Caki2 (cell line): Measurements from ENCODE around the gene HSDL1. TPM values are rescaled to one million over a fixed set of nuclear protein-coding genes. Genes with fewer than 3 reads are reported as not detected.

ENCODE experiments used
- DNase-seq: peaks from one replicate; pipeline ENCODE4 v3.0.0-alpha.2; 2015; ENCODE audit warnings: low read depth
- in situ Hi-C: cut with HindIII; loops from 2 replicates; pipeline ENCODE4 v1.10.0; 2016; ENCODE audit warnings: low sequenced_read_pairs, low pct_unique_long_range_greater_than_20kb, mixed read lengths
- total RNA-seq: library from RNA; depleted of rRNA; stranded (reverse); fragments of >200 nt; shearing (Covaris generic); gene quantifications from 2 replicates; pipeline ENCODE4 v1.2.3, GENCODE V29; 2014; ENCODE audit warnings: low replicate concordance

HSDL1 gene
- total RNA-seq, 1 experiment from 2014 or later: 31.8 TPM

DNA sequence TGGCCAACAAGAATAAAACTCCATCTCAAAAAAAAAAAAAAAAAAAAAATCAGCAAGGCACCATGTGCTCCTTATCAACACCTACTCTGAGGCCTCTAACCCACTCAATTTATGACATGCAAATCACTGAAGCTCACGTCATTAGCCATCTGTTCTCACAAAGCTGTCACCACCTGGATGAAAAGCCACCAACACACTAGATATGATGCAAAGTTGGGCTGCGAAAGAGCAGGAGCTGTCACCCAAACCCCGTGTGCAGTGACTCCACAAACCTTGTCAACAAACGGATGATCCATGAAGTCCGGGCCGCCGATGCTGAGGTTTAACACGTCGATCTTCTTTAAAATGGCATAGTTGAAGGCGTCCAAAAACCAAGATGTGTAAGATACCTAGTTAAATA lies 53.5 kb downstream of the HSDL1 start:
- in situ Hi-C loops: no loop called here
- DNase-seq: no peak

DNA sequence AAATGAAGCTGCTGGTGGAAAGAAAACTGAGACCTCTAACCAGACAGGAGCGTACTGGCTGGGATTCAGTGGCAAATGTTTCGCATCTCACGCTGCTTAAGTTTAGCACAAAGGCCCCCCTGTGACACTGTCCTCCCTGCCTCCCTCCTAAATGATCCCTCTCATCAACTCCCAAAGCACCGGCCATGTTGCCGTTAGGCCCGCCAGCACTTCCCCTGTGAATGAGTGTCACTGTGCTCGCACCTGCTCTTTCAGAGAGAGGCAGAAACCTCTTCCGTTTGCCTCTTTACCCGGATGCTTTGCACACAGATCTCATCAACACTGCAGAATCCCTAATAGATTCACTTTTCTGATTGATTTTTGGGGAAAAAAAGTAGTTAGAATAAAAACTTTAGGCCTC lies 54.8 kb downstream of the HSDL1 start:
- no peak for DNase-seq
- in situ Hi-C loops: no loop called here

DNA sequence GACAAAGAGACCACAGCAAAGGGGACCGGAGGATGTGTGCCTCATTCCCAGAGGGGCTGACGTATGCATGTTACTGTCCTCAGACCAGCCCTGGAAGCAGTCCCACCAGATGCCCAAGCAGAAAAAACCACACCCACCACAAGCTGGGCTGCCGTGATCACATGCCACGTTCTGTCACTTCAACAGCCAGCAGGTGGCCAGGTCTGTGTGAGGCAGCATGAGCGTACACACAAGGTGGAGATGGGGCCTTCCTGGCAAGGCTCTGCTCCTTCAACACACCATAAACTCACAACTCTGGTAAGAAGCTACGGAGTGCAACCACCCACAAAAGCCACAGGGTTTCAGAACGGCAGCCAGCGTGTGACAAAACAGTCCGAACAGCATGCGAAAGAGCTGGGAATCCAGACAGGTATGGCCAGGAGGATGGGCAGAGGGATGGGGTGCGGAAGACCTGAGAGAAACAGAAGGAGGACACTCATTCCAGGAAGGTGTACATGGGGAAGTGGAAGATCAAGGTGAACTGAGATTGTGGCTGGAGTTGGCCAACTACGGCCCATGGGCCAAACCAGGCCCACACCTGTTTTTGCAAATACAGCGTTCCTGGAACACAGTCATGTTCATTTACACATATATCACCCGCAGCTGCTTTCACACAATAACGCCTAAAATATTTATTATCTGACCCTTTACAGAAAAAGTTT lies 56.1 kb downstream of the HSDL1 start:
- in situ Hi-C loops: no loop called here
- DNase-seq: no peak

DNA sequence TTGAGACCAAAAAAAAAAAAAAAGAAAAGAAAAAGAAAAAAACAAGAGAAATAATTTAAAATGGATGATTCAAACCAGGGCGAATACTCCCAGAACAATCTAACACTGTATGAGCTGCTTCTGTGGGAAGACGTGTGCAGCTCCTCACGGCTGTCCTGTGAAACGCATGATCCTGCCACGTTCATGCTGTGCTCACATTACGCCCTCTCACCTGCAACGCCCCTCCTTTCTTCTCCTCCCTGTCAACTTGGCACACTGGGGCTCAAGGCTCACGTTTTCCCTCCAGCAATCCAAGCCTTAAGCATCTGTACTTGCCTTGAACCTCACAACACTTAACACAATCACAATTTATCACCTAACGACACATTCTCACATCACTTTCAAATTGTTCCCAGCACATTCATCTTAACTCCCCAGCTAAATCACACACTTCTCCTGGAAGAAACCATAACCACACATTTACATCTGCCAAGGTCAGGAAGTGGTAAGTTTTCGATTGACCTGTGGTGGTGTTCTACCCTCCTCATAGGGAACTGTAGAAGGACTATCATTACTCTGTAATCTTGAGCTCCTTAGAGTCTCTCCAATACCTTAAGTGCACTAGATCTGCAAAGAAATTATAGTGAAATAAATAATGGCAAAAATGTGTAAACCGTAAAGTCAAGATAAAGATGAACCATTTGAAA lies 57.4 kb downstream of the HSDL1 start:
- no peak for DNase-seq
- in situ Hi-C loops: no loop called here

DNA sequence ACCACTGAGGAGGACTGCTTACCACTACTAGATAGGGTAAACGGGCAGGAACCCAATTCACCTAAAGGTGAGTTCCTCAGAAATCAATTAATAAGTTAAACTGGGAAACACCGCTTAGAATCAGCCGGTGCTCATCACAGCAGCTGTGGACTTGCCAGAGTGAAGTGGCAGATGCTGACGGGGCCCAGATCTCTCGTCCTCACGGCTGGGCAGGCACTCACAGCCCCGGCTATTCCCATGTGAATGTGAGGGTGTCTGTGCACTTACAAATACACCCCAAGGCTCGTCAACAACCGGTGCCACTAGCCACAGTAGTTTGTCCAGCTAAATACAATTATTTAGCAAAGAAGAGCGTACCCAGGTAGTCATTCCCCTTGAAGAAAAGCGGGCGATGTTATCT lies 58.0 kb downstream of the HSDL1 start:
- in situ Hi-C loops: no loop called here

DNA sequence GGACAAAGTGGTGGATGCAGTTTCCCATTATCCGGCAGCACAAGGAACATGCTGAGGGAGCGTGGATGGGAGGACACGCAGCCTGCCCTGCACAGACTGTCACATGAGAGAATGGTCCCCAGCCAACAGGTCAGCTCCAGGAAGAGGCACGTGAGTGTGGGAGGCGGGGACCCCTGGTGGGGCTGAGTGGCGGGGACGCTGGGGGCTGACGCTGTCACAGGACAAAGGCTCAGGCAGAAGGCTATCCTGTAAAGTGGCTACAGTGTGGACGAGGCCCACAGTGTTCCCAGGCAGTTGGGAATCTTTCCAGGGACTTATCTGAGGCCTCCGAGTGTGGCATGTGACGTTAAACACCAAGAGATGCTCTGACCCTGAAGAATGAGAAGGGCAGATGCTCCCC lies 58.6 kb downstream of the HSDL1 start:
- no peak for DNase-seq
- in situ Hi-C loops: no loop called here

More for the DNA sequence above, 58.0 kb downstream of the HSDL1 start:
- no peak for DNase-seq

DNA sequence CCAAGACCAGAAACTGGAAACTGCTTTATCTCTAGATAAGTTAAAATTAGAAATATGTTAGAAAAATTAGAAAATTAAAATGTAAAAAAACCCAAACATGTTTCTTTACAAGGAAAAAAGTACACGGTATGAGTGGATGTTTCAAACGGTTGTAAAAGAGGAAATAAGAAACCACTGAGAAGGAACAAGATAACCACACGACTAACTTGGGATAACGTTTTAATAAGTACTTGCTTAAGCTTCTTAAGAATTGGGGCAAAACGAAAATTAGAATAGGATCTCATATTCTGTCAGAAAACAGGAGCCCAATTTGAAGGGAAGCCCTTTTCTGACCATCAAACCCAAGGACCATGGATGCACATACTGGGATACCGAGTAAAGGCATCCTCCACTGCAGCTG lies 59.2 kb downstream of the HSDL1 start:
- DNase-seq: no peak
- in situ Hi-C loops: no loop called here

DNA sequence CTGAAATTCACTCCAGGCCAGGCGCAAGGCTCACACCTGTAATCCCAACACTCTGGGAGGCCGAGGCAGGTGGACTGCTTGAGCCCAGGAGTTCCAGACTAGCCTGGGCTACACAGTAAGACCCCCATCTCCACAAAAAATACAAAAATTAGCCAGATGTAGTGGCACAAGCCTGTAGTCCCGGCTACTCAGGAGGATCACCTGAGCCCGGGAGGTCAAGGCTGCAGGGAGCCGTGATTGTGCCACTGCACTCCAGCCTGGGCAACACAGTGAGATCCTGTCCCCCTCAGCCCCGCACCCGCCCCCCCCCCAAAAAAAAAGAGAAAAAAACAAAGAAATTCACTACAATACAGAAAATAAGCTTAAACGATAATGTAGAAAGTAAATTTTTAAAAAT lies 59.7 kb downstream of the HSDL1 start:
- in situ Hi-C loops: no loop called here
- DNase-seq: no peak

DNA sequence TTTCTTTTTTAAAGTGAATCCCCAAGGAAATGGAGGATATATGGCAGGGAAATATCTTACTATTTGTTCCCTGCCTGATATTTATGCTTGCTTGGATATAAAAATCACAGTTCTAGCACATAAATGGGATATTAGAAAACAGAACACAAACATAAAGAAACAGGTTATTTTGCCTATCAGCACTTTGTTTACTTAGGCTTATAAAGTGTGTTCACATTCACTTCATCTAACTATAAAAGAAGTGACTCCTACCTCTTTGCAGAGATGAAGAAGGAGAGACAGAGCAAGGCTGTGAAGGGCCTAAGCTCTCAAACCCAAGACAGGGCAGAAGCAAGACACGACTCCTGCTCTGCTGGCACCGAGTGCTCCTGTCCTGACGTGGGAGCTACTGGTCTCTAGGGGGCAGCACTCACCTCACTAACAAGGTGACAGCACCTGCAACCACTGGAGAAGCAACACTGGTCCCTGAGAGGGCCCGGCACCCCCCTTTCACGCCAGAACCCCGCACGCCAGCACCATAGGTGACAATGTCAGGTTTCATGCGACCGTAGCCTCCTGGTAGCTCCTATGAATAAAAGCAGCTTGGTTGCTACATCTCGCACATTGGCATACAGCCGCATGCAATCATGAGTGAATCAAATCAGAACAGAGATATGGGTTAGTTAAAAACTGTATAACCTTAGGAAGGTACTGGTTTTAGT lies 60.3 kb downstream of the HSDL1 start:
- DNase-seq: peak; percentile 47

DNA sequence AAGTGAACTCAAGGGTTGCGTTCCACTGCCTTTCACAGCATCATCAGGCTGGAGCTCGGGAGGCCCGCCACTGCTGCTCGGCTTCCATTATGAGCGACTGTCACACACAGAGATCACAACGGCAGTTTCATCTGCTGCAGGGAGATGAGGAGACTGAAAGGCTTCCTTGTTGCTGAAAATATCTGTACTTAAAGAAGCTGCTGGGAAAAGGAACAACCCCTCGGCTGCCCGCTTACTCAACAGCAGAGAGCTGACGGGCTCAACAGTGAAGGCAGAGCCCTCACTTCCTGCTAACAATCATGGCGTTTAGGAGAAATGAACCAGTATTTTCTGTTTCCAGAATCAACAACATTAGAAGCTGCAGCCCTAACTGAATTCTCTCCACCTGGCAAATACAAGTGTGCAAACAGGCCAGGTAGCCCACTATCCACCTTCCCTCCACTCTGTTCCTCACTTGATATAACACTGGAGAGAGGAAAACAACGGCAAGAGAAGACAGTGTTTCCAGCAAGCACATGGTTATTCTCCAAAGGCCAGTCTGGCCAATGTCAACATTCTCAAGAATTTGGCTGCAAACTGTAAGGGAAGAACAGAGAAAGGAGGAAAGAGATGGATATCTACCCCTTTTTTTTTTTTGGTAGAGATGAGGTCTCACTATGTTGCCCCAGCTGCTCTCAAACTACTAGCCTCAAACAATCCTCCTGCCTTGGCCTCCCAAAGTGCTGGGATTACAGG lies 62.0 kb downstream of the HSDL1 start:
- in situ Hi-C loops: no loop called here
- no peak for DNase-seq

More for the DNA sequence above, 60.3 kb downstream of the HSDL1 start:
- in situ Hi-C loops: no loop called here

DNA sequence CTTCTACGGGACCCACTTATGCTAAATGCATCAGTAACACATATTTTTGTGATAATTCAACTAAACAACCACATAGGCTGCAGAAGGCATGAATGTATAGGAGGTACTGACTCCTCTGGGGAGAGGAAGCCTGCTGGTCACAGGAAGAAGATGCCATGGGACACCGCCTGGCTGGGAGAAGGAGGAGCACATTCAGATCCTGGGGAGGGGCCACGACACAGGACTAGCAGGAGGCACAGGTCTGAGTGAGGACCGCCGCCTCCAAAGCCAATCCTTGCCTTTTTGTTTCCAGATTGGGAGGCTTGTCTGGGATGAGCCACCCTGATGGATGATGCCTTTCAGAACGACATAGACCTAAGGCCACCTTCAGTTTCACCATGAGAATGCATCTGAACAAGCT lies 62.9 kb downstream of the HSDL1 start:
- no peak for DNase-seq
- in situ Hi-C loops: no loop called here

DNA sequence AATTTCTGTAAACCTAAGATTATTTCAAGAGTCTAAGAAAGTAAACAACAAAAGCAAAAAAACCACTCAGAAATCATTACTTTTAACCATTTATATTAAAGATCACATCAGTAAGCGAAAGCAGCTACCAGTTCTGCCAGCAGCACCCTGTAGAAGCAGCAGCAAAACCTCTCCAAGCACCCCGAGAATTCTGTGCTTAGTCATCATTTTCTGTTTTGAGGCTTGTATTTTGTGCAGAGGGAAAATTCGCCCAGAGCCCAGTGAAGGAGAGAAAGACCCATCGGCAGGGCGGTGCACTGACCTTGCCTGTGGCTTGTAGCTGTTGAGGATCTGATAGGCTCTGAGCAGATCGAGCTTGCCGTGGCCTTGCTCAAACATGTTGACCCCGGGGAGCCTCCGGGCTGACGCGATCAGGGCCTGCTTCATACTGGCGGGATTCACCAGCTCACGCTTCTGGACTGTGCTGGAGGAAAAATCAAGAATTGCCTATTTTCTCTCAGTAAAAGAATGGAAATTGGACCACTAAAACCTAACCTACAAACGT lies 63.5 kb downstream of the HSDL1 start:
- DNase-seq: no peak
- in situ Hi-C loops: no loop called here

DNA sequence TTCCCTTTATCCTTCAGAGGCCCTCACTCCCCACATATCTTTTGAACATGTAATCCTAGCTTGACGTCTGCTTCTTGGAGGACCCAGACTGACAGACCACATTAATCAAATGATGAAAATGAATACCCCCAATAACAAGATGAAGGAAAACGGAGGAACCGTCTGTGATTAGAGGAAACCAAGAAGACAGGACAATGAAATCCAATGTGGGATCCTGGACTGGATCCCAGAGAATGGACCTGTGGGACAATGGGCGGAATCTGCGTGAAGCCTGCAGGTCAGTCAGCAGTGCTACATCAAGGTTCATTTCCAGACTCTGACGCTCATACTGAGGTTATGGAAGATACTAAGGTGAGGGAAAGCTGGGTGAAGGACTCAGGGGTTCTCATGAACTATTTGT lies 64.2 kb downstream of the HSDL1 start:
- in situ Hi-C loops: no loop called here
- DNase-seq: no peak

DNA sequence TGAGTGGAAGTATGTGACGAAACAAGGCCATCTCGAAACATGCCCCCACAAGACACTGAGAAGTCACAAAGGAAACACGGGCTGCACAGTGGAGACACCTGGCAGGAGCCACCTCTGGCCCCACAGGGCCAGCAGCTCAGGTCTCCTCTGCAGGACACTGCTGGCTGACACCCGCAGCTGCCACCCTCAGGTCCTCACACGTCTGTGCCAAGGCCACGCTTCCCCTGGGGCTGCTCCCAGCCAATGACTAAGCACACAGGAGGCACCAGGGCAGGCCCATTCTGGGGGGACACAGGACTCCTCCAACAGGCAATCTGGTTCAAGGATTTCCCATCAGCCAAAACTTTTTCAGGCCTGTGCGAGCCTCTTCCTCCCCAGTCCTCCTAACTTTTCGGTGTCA lies 64.6 kb downstream of the HSDL1 start:
- in situ Hi-C loops: no loop called here
- DNase-seq: no peak

DNA sequence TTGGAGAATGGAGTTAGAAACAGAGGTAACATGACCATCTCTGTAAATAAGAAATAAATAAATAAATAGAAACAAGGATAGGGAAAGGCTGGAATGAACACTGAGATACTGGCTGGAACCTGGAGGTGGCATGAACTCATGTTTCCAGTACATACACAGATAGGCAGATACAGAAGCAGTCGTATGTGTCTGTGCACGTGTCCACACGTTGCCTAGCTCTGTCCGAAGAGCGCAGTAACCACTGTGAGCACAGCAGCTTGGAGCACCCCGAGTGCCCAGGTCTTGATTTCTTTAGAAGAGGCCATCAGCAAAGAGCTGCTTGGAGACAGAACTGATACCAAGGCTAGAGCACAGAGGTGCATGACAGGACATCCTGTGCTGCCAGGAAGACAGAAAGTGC lies 65.3 kb downstream of the HSDL1 start:
- no peak for DNase-seq
- in situ Hi-C loops: no loop called here

DNA sequence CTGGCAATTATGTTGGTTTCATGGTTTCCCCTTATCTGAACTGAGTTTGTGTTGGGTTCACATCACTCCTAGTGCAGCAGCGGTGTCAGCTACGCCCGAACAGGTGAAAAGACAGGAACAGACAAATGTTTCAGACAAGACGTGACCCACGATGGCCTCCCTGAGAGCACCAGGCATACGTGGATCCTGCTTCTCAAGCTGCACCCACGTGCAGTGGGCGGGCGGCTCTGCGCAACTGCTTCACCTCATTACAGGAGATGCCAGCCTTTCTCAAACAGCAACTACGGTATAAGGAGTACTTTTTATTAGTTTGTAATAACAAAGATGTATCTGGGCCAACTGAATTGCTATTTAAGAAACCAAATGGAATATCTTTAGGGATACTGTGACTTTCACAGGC lies 69.6 kb downstream of the HSDL1 start:
- in situ Hi-C loops: no loop called here
- no peak for DNase-seq

DNA sequence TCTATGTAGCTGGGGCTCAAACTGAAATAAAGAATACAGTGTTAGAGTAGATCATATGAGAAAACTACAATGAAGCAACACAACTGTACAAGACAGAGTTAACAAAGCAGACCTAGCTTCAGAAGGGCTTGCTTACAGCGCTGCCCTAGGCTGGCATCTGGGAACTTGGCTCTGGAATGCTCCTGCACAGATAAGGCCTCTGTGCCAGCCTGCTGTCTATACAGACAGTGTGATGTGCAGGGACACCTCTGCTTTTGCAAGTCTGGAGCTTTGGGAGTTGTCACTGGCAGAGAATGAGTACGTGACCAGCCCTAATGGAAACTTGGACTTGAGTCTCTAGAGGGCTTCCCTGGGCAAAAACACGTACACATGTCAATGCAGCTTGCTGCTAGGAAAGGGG lies 70.3 kb downstream of the HSDL1 start:
- no peak for DNase-seq
- in situ Hi-C loops: no loop called here
